Measurements from ENCODE around the gene CACNA1E. TPM values are rescaled to one million over a fixed set of nuclear protein-coding genes. Genes with fewer than 3 reads are reported as not detected.

The CACNA1E gene
- total RNA-seq, 1 donor from 2014 or later, result 0.31 TPM

DNA sequence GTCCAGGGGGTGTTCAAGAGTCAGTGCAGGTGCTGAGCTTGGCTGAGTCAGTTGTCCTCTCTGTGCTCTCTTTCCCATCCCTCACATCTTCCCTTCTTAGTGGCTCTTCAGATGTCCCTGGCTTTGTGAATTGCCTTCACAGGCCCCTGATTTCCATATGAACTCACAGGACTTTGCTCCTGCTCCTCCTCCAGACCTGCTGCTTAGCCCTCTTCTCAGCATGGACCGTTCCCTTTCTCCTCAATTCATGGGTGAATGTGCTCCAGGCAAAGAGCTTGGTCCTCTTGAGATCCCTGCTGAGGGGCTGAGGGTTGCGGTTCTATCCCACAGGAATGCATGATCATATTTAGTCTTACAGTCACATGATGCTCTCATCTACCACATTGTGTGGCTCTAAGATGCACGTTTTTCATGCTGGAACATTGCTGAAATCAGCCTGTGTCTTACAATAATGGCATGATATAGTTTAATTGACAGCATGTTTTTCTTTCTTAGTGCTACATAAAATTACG, 30.5 kb downstream of the CACNA1E start:
- H3K9me3 Mint-ChIP-seq (ENCODE audit: unreplicated experiment), result no peaks in the 10 kb centered on the region
- TF ChIP-seq, protein P1, sequence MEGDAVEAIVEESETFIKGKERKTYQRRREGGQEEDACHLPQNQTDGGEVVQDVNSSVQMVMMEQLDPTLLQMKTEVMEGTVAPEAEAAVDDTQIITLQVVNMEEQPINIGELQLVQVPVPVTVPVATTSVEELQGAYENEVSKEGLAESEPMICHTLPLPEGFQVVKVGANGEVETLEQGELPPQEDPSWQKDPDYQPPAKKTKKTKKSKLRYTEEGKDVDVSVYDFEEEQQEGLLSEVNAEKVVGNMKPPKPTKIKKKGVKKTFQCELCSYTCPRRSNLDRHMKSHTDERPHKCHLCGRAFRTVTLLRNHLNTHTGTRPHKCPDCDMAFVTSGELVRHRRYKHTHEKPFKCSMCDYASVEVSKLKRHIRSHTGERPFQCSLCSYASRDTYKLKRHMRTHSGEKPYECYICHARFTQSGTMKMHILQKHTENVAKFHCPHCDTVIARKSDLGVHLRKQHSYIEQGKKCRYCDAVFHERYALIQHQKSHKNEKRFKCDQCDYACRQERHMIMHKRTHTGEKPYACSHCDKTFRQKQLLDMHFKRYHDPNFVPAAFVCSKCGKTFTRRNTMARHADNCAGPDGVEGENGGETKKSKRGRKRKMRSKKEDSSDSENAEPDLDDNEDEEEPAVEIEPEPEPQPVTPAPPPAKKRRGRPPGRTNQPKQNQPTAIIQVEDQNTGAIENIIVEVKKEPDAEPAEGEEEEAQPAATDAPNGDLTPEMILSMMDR (IDR thresholded peaks at IDR 0.05; ENCODE audit: unreplicated experiment), result no peak
- no peak for DNase-seq (ENCODE audit: low spot score)
- no peaks in the 10 kb centered on the region for H3K27me3 Mint-ChIP-seq (ENCODE audit: unreplicated experiment)
- H3K36me3 Mint-ChIP-seq (ENCODE audit: low read depth, unreplicated experiment), result no peaks in the 10 kb centered on the region
- H3K27ac Mint-ChIP-seq (ENCODE audit: unreplicated experiment), result no peak overlapping the region
- H3K4me3 Mint-ChIP-seq (ENCODE audit: unreplicated experiment), result no peak overlapping the region
- H3K4me1 Mint-ChIP-seq (ENCODE audit: unreplicated experiment), result no peaks in the 10 kb centered on the region

DNA sequence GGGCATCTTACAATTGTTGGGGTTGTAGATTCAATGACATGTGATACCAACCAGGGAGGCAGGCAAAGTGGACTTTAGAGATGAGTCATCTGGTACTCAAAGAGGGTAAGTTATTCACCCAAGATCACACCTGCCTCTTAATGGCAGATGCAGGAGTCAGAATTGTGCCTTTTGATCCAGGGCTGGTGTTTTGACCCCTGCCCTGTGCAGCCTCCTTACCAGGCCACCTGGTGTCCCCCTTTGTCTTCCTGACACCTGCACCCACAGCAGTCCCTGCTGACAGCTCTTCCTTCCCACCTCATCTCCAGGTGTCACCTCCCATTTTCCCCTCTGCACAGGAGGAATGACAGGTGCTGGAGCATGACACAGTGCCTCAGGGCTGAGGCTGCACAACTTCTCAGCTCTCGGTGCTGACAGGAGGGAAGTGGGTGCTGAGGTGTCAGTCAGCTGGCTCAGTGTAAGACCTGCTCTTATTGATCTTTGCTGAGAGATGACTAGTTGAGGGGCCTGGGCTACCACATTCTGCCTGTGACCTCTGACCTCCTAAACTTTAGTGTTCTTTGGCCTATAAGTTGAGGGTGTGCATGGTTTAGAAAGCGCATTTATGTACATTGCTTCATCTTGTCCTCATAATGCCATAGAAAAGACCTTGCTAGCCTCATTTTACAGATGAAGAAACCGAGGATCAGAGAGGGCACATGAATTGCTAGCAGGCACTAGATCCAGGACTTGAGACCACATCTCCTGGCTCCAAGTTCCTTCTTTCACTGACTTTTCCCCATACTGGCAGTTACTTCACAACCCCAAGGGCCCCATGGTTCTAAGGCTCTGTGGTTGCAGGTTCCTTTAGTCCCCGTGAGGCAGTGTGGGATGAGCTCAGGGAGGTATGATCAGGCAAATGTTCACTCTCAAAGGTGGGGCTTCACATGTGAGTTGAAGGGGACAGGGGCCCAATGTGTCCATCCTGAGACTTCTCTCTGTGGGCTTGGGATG, 31.3 kb downstream of the CACNA1E start:
- no peak overlapping the region for H3K27ac Mint-ChIP-seq (ENCODE audit: unreplicated experiment)
- TF ChIP-seq, protein P1 (IDR thresholded peaks at IDR 0.05; ENCODE audit: unreplicated experiment), result no peak
- H3K36me3 Mint-ChIP-seq (ENCODE audit: low read depth, unreplicated experiment), result no peaks in the 10 kb centered on the region
- H3K4me1 Mint-ChIP-seq (ENCODE audit: unreplicated experiment), result no peaks in the 10 kb centered on the region
- H3K9me3 Mint-ChIP-seq (ENCODE audit: unreplicated experiment), result no peaks in the 10 kb centered on the region
- H3K4me3 Mint-ChIP-seq (ENCODE audit: unreplicated experiment), result no peak overlapping the region
- no peak for DNase-seq (ENCODE audit: low spot score)
- H3K27me3 Mint-ChIP-seq (ENCODE audit: unreplicated experiment), result no peaks in the 10 kb centered on the region

DNA sequence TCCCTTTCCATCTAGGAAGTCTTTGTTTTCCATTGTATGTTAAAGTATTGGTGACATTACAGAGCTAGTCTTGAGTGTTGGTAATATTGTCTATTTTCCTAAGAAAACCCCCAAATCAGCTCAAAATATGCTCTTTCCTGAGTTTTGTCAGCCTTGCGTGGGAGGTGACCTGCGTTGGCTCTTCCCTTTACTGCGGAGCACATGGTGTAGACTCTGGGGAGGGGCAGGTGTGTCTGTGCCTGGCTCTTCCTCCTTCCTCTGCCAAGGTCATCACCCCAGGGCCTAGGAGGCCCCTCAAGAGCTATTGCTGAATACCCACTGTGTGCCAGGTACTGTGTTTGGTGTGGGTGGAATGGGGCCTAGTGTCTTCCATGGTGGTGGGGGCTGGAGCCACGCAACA, 33.4 kb downstream of the CACNA1E start:
- H3K27ac Mint-ChIP-seq (ENCODE audit: unreplicated experiment), result no peak overlapping the region
- TF ChIP-seq, protein P1 (IDR thresholded peaks at IDR 0.05; ENCODE audit: unreplicated experiment), result no peak
- H3K36me3 Mint-ChIP-seq (ENCODE audit: low read depth, unreplicated experiment), result no peaks in the 10 kb centered on the region
- H3K4me1 Mint-ChIP-seq (ENCODE audit: unreplicated experiment), result peaks cover 10% of the 10 kb centered on the region
- DNase-seq (ENCODE audit: low spot score), result no peak
- H3K4me3 Mint-ChIP-seq (ENCODE audit: unreplicated experiment), result no peak overlapping the region
- no peaks in the 10 kb centered on the region for H3K9me3 Mint-ChIP-seq (ENCODE audit: unreplicated experiment)
- H3K27me3 Mint-ChIP-seq (ENCODE audit: unreplicated experiment), result no peaks in the 10 kb centered on the region

DNA sequence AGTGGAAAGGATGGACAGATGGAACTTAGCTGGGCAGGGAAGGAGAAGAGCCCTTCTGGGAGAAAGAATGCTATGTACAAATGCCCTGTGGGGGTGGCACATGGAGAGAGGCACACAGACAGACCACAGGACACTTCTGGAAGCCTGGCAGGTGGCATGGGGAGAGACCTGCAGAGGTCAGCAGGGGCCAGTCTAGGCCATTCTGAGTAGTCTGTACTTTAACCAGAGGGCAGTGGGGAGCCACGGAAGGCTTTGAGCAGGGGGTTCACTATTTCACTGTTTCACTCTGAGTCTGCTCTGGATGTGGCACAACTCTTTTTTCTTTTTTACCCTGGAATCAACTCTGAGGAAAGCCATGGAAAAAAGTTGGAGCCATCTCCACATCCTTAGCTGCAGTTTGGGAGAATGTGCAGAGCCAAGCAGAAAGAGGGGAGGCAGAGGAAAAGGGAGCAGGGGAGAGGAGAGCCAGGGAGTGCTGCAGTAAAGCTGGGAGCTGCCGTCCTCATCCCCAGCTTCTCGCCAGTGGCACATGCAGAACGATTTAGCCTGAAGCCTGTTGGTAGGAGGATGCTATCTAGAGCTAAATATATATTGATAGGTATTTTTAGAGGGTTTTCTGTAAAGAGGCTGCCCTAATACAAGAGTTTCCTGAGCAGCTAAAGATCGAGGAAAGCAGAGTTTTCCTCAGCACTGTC, 34.0 kb downstream of the CACNA1E start:
- H3K4me1 Mint-ChIP-seq (ENCODE audit: unreplicated experiment), result peaks cover 12% of the 10 kb centered on the region
- no peak for DNase-seq (ENCODE audit: low spot score)
- H3K27ac Mint-ChIP-seq (ENCODE audit: unreplicated experiment), result no peak overlapping the region
- TF ChIP-seq, protein P1 (IDR thresholded peaks at IDR 0.05; ENCODE audit: unreplicated experiment), result no peak
- H3K36me3 Mint-ChIP-seq (ENCODE audit: low read depth, unreplicated experiment), result no peaks in the 10 kb centered on the region
- no peaks in the 10 kb centered on the region for H3K27me3 Mint-ChIP-seq (ENCODE audit: unreplicated experiment)
- H3K4me3 Mint-ChIP-seq (ENCODE audit: unreplicated experiment), result no peak overlapping the region
- H3K9me3 Mint-ChIP-seq (ENCODE audit: unreplicated experiment), result no peaks in the 10 kb centered on the region
